Fibroblast of pulmonary artery (primary cell): Measurements from ENCODE around the gene PLEKHA8.

Source experiments
- DNase-seq: peaks from one replicate; pipeline ENCODE4 v3.0.0-alpha.2; 2010; ENCODE audit warnings: low read depth
- H3K4me3 ChIP-seq: replicated peaks from 2 replicates; pipeline ENCODE4 v1.5.1; 2011; ENCODE audit warnings: low read depth, mild to moderate bottlenecking, control low read depth, low read length, moderate library complexity
- CTCF ChIP-seq: IDR thresholded peaks from 2 replicates; pipeline ENCODE4 v1.5.1; 2011; ENCODE audit warnings: mild to moderate bottlenecking, control low read depth, low read length, inconsistent platforms; ENCODE audit errors: missing control alignments

The PLEKHA8 gene

GRCh38 chr7:30069096-30069867 lies 41.1 kb downstream of the PLEKHA8 start:
- no peak overlapping the region for H3K4me3 ChIP-seq
- DNase-seq, result no peak

DNA sequence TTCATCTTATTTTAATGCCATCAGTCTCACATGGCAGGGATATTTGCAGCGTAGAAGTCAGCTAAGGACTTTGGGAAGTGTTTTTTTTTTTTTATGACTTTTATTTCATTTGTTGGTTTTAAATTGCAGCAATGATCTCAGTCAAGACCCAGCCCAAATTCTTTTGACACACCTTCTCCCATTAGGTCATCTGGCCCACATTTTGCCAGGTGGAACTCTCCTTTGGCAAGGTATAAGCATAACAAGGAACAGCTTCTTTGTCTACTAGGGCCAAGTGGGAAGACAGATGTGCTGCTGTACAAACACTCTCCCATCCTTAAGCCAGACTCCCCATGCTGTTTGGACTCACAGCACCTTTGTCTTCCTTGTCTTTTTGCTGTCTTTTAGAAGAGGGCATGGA lies 41.8 kb downstream of the PLEKHA8 start:
- DNase-seq, result no peak
- H3K4me3 ChIP-seq, result no peak overlapping the region
- no peak for TF ChIP-seq CTCF

More at GRCh38 chr7:30069096-30069867, 41.1 kb downstream of the PLEKHA8 start:
- no peak for TF ChIP-seq CTCF

- DNase-seq, result no peak
- TF ChIP-seq CTCF, result no peak
- no peak overlapping the region for H3K4me3 ChIP-seq
Measured at GRCh38 chr7:30072735-30073134, 44.5 kb downstream of the PLEKHA8 start.

DNA sequence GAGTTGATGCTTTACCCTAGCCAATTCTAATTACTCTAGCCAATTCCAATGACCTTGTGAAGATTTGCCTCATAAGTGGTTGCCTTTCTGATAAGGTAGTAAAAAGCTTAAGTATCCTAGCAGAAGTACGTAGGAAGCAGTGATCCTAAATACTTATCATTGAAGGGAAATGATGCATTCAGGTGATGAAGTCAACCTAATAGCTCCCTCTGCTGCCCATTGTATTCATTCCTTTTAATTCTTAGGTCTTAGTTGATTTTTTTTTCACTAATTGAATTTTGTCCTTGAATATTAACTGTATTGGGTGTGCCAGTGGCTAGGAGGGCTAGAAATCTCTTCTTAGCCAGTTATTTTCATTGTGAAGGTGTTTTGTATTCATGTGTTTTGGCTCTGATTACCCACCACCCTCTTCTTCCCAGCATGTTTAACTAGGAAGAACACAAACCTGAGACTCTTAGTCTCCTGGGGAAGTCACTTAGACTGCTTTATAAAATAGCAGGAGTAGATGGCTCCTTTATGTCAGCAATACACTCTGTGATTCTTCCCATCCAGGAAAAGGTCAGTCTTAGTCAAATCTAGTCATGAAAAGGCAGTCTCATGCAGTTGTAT lies 46.3 kb downstream of the PLEKHA8 start:
- peak; percentile 70 for DNase-seq
- TF ChIP-seq CTCF, result peak; percentile 57
- no peak overlapping the region for H3K4me3 ChIP-seq

DNA sequence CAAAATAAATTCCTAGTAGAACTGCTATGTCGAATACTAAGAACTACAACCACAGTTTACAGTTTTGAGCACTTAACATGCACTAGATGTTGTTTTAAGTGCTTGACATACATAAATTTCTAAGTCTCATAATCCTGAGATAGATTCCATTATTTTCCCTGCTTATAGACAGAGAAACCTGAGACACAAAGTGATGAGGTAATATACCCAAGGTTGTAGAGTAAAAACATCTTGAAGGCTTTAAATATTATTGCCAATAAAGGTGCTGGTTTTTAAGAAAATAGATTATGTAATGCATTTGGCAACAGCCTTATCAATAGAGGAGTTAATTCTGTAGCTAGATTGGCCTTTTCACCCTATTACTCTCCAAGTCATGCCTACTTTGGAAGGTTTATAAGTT lies 48.2 kb downstream of the PLEKHA8 start:
- DNase-seq, result no peak
- H3K4me3 ChIP-seq, result no peak overlapping the region
- TF ChIP-seq CTCF, result no peak

- DNase-seq, result no peak
- no peak for TF ChIP-seq CTCF
- no peak overlapping the region for H3K4me3 ChIP-seq
Measured at GRCh38 chr7:30078280-30078679, 50.1 kb downstream of the PLEKHA8 start.
